ENCODE measurements around the gene ATP8A2. TPM values are rescaled to one million over a fixed set of nuclear protein-coding genes. Genes with fewer than 3 reads are reported as not detected.
A peak's percentile ranks its signal among the peaks of the same experiment; 100 is the strongest.

ATP8A2 gene
- total RNA-seq, 1 donor from 2014 or later = 39.1 TPM

DNA sequence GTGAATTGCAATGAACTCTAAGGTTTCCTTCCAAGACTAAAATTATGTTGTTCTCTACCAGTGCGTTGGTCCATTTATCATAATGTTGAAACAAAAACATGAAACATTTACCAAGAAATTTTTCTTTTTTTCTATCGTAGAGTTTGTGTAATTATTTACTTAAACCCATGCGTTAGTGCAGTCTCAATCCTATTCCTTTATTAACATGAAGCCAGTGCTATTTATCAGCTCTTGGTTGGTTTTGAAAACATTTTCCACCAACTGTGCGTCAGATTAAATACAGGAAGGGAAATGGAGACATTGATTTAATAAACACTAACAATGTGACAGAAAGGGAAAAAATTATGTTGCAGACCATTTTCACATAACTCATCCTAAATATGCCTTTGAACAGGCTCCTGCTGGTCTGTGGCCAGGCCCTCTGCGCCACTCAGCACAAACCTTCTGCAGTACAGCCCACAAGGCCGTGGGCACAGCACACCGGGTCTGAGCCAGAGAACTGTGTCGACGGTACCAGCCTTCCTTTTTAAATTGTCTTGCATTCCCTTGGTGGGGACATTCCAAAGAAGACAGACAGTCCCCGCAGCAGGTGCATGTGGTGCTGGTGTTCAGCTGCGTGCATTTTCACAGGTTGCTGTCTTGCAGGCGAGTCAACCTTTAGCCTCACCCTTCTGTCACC lies 544.2 kb downstream of the ATP8A2 start:
- DNase-seq (ENCODE audit: low spot score in 2 of 2, unreplicated experiment in 2 of 2) = no peak
- Mint-ChIP-seq H3K4me3 (no peak overlapping the region), H3K9me3 (no peaks in the 10 kb centered on the region), H3K4me1 (peaks cover 24% of the 10 kb centered on the region), H3K27ac (no peak overlapping the region), H3K27me3 (ENCODE audit: low read depth) (no peaks in the 10 kb centered on the region), H3K36me3 (peaks cover 4% of the 10 kb centered on the region)
- TF ChIP-seq CTCF (IDR thresholded peaks at IDR 0.05; ENCODE audit: unreplicated experiment) = no peak

DNA sequence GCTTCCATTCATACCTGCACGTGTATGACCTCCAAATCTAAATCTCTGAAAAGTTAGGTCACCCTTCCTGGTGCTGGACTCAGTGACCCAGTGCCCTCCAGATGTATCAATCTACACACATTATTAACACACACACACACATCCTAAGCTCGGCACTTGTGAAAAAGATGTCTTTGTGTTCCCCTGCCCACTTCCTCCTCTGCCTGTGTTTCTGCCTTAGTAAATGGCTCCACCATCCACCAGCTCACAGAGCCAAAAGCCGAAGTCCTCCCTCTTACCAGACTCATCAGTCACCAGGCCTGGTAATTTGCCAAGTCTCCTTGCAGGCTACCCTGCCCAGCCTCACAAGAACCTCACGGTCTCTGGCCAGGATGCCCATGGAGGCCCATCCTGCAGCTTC lies 548.5 kb downstream of the ATP8A2 start:
- Mint-ChIP-seq H3K4me1 (peaks cover 37% of the 10 kb centered on the region), H3K27me3 (ENCODE audit: low read depth) (no peaks in the 10 kb centered on the region), H3K4me3 (no peak overlapping the region), H3K36me3 (peaks cover 4% of the 10 kb centered on the region), H3K27ac (no peak overlapping the region), H3K9me3 (no peaks in the 10 kb centered on the region)
- no peak for DNase-seq (ENCODE audit: low spot score in 2 of 2, unreplicated experiment in 2 of 2)
- no peak for TF ChIP-seq CTCF (IDR thresholded peaks at IDR 0.05; ENCODE audit: unreplicated experiment)

- H3K27ac Mint-ChIP-seq = no peak overlapping the region
- H3K9me3 Mint-ChIP-seq = no peaks in the 10 kb centered on the region
- H3K4me1 Mint-ChIP-seq = peaks cover 34% of the 10 kb centered on the region
- TF ChIP-seq CTCF (IDR thresholded peaks at IDR 0.05; ENCODE audit: unreplicated experiment) = no peak
- peaks cover 4% of the 10 kb centered on the region for H3K36me3 Mint-ChIP-seq
- H3K27me3 Mint-ChIP-seq (ENCODE audit: low read depth) = no peaks in the 10 kb centered on the region
- H3K4me3 Mint-ChIP-seq = no peak overlapping the region
- no peak for DNase-seq (ENCODE audit: low spot score in 2 of 2, unreplicated experiment in 2 of 2)
Observed at GRCh38 chr13:25920931-25921330, 549.2 kb downstream of the ATP8A2 start.

DNA sequence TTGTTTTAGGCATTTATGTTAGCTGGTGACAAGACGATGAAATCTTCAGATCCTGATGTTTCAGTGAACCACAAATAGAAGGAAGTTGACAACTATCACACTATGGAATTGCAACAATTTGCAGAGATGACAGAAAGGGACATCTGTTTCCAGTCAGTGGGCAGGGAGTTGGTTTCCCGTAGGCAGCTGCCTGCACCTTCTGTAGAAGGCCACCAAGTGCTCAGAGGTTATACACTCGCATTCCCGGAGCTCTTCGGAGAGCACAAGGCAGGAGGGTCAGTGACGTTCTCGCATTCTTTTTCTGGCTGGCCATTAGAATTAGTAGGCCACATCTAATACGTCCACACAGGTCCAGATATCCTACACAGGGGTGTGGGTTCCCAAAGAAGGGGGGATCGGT lies 550.6 kb downstream of the ATP8A2 start:
- no peaks in the 10 kb centered on the region for H3K9me3 Mint-ChIP-seq
- H3K27me3 Mint-ChIP-seq (ENCODE audit: low read depth) = no peaks in the 10 kb centered on the region
- no peak for TF ChIP-seq CTCF (IDR thresholded peaks at IDR 0.05; ENCODE audit: unreplicated experiment)
- peaks cover 24% of the 10 kb centered on the region for H3K4me1 Mint-ChIP-seq
- no peak overlapping the region for H3K27ac Mint-ChIP-seq
- DNase-seq (ENCODE audit: low spot score in 2 of 2, unreplicated experiment in 2 of 2) = no peak
- no peak overlapping the region for H3K4me3 Mint-ChIP-seq
- H3K36me3 Mint-ChIP-seq = peaks cover 4% of the 10 kb centered on the region

DNA sequence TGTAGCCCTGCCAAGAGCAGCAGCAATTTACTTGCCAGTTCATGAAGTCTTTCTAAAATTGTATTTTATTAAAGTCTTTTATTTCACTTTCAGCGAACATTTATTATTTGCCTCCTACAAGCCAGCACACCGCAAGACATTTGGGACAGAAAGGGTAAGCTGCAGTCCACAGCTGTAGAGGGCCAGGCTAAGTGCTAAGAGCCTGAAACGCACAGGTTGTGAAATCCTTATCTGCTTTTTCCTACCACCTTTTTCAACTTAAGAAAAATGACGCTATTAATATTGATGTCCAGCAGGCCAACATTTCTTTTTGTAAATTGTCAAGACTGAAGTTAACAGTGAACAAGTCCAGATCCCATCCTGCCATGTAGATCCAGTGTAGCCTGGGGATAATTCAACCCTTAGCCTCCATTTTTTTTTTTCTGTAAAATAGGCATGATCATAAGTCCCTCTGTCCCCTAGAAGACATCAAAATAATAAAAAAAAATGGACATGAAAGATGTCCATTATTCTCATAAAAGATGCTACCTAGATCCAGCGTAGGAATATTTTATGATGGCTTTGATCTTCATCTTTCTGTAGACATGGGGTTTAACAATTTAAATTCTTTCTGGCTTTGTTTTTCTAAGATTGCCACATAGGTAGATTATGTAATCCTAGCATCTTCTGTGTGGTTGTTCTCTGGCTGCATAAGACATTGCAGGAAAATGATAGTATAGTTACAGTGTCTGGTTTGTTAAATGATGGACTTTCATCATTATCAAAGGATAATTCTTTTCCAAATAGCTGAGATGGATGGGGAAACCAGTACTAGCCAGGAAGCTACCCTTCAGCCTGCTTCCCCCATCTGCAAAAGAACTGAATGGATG lies 551.7 kb downstream of the ATP8A2 start:
- Mint-ChIP-seq H3K36me3 (peaks cover 4% of the 10 kb centered on the region), H3K9me3 (no peaks in the 10 kb centered on the region), H3K27ac (peak overlapping the region; percentile 19), H3K27me3 (ENCODE audit: low read depth) (no peaks in the 10 kb centered on the region), H3K4me1 (peaks cover 22% of the 10 kb centered on the region), H3K4me3 (no peak overlapping the region)
- DNase-seq (ENCODE audit: low spot score in 2 of 2, unreplicated experiment in 2 of 2) = no peak
- TF ChIP-seq CTCF (IDR thresholded peaks at IDR 0.05; ENCODE audit: unreplicated experiment) = no peak

All from mesothelial cell of epicardium (in vitro differentiated cells).